ENCODE results near the gene DNAJC24.

The DNAJC24 gene

DNA sequence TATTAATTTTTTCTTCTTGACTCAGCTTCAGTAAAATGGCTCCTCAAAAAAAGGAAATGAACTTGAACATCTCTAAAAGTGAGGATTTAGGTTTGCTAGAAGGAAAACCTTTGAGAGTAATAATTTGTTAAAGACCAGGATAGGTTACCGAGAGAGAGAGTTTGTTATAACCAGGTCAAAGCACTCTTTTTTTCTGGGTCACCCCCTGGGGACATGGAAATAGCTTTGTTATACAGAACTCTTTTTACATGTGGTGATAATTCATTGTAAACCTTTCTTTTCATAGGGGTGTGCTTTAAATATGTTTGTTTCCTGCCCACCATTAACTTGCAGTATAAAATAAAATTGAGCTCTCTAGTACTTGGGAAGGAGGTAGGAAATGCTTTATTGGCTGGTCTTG lies 47.7 kb downstream of the DNAJC24 start:
- no peak for DNase-seq

DNA sequence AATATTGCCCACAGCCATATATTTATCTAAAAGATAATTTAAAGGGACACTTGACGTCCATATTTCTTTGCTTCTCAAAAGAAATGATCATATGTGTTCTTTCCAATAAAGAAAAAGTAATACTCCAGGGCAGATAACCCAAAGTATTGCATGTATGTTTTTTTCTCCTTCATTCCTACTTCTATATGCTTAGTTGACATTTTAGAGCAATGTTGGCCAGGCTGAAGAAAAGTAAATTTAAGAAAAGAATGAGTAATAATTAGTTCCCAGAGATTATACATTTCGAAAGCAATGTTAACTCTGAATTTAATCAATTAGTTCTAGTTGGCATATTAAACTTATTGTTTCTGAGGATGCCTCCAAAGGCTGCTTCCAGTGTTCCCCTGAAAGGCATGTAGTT lies 48.2 kb downstream of the DNAJC24 start:
- no peak for DNase-seq

DNA sequence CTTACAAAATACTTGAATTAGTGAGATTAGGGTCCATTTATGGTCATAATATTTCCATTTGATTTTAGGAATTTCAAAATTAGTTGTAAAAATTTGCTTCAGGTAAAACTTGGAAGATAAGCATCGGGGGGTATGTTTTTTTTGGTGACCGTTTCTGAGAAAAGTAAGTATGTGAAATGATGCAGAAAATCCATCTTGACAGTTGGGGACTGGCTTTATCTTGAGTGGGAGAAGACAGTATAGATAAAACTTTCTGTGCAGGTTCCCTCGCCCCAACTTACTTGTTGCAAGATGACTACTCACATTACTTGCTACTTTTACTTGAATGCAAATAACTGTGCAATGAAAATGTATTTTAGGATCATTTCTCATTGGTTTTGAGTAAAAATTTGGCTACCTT lies 49.5 kb downstream of the DNAJC24 start:
- DNase-seq = no peak

DNA sequence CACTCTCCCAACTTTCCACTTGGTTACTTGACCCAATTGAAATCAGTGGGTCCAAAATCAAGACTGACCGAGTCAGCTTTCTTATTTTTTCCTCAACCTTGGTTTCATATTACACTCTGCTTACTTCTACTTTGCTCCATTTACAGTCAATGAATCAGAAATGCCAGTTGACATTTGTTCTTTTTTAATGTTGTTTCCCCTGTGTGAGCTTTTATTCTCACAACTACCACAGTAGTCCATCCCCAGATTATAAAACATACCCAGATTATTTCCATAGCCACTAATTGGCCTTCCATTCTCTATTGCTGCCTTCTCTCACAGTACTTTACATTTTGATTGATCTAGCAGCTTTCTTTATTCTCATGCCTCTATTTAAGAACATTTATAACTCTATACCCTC lies 50.0 kb downstream of the DNAJC24 start:
- no peak for DNase-seq

DNA sequence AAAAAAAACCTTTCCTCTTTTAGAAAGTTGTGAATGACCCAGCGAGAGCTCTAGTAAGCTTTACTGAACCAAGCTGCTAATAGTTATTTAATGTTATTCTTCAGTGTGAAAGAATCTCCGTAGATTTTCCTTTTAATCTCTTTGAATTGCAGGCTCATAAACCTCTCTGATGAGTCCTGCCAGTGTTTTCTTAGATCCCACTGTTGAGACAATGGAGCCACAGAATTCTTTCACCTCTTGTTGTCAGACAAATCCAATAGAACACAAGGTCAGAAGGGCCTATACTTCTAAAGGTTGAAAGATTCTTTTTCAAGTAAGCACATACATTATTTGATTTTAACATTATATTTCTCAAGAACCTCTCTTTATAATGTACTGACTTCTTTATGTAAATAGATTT lies 52.2 kb downstream of the DNAJC24 start:
- no peak for DNase-seq

DNA sequence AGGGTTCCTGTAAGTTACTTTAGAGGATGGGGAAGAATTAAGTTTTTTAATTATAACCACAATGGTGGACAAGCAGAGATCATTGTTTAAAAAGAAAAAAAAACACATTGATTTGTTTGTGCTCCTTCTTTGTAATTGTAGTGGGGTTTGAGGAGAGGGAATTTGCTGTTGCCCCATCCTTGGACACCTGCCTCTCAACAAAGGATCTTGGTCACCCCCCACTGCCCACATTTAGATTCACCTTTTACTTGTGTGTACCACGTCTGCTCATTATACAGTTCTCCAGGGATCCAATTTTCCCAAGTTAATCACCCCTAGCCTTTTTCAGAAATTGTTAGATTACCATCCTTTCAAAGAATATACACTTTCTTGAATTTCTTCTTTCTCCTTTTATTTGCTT lies 53.0 kb downstream of the DNAJC24 start:
- DNase-seq = no peak

DNA sequence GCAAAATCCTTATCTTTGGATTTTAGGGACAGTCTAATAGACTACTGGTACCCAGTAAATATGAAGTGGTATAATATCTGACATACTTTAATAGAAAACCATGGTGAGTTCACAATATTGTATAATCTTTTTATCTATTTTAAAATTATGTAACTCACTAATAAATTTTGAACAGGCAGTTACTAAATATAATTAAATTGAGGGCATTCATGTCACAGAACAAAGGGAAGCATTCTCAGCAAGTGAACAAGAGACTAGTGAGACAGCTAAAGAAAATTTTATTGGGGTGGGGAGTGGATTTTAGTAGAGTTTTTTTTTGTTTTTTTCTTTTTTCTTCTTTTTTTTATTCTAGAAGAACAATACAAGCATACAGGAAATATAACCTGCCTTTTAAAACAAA lies 55.0 kb downstream of the DNAJC24 start:
- DNase-seq = no peak

DNA sequence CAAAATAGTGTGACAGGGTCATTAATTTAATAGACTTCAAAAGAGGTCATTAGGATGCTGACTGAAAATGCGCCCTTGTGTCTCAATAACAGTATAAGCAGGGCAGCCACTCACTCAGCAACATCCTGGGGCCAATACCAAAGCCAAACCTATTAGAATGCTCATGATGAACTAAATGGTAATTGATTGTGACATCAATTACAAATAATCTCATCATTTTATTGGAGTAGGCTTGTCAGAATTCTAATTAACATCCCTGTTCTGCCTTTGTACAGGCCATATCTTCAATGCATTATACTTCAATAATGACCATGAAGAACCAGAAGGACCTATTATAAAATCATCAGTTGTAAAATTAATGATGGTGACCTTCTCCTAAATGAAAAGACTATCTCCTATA lies 64.2 kb downstream of the DNAJC24 start:
- no peak for DNase-seq

DNA sequence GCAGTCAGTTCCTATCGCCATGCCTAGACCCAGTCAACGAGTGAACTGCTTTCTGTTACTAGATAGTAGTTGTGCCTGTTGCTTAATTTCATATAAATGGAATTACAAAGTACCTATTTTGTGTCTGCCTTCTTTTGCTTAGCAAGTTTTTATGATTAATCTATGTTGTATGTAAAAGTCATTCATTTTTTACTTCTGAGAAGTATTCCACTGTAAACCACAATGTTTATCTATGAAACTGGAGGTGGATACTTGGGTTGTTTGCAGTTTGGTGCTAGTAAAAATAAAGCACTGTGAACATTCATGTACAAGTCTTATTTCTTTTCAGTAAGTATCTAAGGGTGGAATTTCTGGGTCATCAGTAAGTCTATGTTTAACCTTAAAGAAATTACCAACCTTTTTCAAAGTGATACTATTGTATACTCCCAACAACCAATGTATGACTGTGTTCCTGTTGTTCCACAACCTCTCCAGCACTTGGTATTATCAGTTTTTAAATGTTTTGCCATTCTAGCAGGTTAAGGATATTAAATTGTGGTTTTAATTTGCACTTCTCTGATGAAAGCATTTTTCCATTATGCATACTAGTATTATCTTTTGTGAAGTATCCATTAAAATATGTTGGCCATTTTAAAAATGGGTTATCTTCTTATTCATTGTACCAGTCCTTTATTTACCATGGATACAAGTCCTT lies 68.2 kb downstream of the DNAJC24 start:
- DNase-seq = no peak

DNA sequence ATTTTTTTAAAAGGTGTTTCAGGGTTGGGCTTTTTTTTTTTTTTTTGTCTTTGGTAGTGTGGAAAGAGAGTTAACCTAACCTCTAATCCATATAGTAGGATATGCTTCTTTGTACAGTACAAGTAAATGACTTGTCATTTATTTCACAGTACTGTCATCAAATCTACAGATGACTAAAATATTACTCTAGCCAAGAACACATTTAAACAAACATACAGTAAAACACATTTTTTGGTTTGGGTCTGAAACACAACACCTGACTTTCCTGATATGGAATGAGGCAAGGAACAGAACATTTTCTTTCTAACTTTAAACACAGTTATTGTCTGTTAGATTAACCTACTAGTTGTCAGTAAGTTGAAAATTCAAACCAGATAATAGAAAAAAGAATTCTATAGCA lies 71.6 kb downstream of the DNAJC24 start:
- no peak for DNase-seq

DNA sequence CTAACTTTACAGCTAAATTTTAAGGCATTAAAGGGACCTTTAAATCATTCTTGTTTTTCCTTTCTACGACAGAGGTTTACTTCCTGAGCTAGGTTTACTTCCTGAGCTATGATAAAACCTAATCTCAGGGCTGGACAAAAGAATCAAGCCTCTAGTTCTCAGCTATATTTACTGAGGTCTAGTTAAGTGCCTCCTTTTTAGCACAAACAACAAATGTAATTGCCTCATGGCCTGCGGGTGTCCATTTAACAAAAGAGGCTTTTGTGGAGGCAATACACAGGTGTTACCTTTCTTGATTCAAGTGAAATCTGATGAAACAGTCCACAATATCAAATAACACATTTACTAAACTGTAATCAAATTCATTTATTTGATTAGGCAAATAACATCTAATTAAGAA lies 72.4 kb downstream of the DNAJC24 start:
- no peak for DNase-seq

DNA sequence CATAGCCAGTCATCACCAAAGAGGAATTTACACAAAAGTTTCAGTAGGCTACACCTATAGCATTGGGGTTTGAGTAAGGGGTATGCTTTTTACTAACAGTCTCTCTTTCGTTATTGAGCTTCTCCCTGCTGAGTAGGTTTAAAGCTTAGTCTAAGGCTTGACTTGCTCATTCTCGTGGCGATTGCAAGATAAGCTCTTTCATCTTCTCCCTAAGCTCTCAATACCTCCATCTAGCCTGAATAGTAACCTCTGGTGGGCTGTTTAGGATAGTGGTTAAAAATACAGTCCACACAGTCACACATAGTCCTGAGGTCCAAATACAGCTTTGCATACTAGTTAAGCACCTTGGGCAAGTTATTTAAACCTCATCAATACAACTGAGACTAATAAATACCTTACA lies 74.1 kb downstream of the DNAJC24 start:
- no peak for DNase-seq

DNA sequence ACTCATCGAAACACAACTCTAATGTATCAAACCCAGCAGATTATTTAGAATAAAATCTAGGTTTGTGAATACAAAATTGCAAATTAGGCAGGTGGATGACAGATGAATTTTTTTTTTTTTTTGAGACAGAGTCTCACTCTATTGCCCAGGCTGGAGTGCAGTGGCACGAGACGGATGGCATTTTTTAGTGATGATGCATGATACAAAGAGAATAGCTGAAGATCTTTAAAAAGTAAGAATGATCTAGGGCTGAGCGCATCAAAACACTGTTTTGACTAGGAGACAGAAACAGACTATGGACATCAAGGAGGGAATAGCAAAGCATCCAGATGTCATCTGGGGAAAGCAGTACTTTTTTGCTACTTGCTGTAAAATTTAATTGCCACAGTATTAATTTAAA lies 76.0 kb downstream of the DNAJC24 start:
- no peak for DNase-seq

DNA sequence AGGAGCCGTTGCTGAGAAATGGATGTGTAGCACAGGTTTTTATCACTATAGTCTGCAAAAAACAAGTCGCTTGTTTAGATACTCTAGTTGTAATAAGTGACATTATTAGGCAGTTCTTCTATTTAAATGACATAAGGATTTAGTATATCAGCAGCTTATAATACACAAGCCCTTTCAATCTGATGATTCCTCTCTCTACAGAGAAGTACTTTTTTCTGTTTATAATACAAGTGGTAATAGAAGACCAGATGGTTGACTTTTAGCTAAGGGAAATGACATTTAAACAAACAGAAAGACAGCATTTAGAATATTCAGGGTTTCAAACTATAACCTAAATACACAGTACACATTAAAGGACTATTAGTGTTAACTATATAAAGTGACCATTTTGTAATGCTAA lies 79.4 kb downstream of the DNAJC24 start:
- no peak for DNase-seq

DNA sequence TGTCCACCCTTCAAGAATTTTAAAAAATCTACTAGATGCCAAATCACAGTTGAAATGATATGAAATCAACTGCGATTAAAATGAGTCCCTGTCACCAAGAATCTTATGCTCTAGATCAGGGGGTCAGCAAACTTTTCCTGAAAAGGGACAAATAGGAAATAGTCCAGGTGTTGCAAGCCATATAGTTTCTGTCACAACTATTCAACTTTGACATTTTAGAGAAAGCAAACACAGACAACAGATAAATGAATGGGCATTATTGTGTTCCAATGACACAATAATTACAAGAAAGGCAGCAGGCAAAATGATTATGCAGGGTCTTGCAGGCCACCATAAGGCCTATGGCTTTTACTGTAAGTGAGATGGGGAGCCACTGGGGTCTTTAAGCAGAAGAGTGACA lies 81.2 kb downstream of the DNAJC24 start:
- DNase-seq = no peak

DNA sequence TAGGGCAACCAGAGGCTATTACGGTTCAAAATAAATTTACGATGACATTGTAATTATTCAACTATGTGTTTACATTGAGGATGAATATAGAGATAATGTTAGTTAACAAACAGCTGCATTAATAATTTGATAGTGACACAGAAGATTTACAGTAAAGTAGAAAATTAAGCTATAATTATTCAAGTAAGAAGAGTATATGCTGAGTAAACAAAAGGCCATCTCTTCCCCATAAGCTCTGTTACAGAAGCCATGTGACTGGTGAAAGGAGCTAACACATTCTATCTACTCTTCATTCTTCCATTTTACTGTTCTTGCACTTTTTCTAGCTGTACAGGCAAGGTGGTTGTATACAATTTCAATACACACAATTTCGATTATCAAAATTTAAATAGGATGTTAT lies 85.5 kb downstream of the DNAJC24 start:
- DNase-seq = no peak

DNA sequence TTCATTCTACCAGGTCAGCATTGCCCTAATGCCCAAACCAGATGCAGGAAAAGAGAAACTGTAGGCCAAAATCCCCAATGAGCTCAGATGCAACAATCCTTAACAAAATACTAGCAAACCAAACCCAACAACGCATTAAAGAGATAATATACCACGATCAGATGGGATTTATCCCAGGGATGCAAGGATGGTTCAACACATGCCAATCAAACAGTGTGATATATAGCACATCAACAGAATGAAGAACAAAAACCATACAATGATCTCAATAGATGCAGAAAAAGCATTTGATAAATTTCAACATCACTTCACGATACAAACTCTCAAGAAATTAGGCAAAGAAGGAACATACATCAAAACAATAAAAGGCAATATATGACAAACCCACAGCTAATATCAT lies 94.8 kb downstream of the DNAJC24 start:
- no peak for DNase-seq

DNA sequence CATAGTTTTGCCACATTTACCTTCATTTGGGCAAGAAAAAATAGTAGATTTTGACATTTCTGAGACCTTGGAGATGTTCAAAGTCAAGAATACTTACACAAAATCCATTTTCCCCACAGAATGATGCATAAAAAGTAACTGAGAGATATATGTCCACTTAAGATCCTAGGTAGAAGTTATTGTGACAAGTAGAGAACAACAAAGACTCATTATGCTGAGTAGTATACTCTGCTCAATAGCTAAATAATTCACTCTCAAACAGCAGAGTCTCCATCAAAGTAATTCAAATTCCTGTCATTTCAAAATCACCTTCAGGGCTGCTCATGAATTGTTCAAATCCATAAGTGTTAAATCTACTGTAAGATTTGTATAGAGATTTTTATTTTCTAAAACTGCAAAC lies 104.4 kb downstream of the DNAJC24 start:
- no peak for DNase-seq

DNA sequence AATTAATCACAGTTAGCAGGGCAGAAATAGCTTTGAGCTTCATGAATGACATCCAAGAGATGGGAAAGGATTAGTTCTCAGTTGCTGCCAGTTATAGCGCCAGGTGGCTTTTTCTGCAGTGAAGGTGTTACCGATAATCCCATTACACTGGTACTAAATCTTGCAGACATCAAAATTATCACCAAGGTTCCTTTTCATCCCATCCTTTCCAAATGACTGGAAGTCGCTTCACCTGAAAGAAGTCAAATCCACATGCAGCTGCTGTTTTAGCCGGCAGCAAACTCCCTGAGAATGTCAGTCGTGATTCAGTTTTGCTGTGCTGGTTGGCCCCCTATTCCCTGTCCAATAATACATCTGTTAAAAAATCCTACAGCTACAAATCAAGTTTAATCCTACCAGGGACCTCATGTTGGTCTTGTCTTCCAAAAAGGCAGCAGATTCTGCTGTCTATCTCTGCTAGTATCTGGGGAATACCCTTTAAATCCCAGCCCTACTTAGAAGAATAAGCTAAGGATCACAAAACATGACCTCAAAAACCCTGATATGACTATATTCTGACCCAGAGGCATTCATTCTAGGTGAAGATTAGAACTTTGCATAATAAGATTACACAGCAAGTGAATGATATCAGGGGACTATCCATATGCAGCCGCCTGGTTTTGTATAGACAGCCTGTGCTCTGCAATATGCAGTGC lies 108.0 kb downstream of the DNAJC24 start:
- DNase-seq = no peak

DNA sequence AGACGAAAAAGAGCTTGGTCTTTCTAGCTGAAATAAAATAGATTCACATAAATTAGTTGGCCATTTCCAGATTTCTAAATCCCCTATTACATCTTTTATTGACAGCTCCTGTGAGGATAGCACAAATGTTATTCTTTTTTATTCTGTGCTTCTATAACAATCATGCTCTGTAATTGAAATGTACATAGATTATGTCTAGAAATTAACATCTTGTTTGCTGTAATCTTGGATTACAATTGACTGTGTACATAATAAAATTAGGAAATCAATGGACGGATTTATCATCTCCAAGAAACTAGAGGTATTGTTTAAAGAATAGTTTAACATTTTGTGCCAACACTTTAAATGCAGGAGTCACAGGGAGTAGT lies 108.5 kb downstream of the DNAJC24 start:
- DNase-seq = no peak

DNA sequence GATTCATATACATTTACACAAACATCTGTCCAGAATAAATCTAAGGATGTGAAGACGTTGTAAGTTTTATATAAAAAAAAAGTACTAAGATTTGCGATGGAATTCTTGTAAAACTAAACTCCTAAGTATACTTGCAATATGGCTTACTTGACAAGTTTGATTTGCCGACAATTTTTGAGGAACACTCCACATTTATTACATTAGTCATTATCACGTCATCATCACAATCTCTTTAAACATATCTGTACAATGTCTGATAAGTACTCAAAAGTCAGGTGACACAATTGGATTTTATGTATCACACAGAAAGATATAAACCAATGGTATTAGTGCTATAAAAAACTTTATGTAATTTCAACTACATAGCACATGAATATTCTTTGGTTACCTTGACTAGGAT lies 109.4 kb downstream of the DNAJC24 start:
- DNase-seq = no peak

DNA sequence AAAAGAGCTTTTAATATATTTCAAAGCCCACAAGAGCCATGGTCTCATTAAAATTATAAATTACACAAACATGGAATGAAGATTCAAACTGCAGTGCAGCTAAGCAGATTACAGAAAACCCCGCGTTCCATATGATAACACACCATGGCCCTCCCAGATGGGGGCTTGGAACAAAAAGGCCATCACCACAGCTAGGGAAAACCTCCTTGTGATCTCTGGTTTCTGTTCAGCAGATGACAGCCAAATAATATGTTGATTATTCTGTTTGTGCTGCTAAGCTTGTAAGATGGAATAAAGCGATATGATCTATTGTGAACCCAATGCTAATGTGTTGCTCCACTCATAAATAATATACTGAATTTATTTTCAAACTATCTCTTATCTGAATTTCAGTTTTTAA lies 111.3 kb downstream of the DNAJC24 start:
- no peak for DNase-seq

All from stimulated activated CD8-positive, alpha-beta memory T cell treated with anti-CD3 and anti-CD28 coated beads, Interleukin-4, amount 100 ng/mL, for 48 hours (primary cell).